Ovary (tissue), 9 donors: ENCODE results near the gene DBH. TPM values are rescaled to one million over a fixed set of nuclear protein-coding genes. Genes with fewer than 3 reads are reported as not detected.

Source experiments
- DNase-seq, 5 donors: peaks; one replicate each; pipeline ENCODE4 v3.0.0-alpha.2; 2019 to 2020
- H3K27ac ChIP-seq, 2 donors: fragments of 200-600 bp; one replicate each; pipeline versions ENCODE4 v1.5.1 to v1.8.0; 2019 to 2022
- H3K27me3 ChIP-seq: fragments of 200-600 bp; one replicate; pipeline ENCODE4 v1.8.0; 2022
- H3K36me3 ChIP-seq: fragments of 200-600 bp; sonication (generic); one replicate; pipeline ENCODE4 v1.5.1; 2019
- H3K4me1 ChIP-seq: one replicate; pipeline ENCODE4 v1.8.1; 2013; ENCODE audit warnings: mild to moderate bottlenecking, moderate library complexity; ENCODE audit not compliant: insufficient read depth
- H3K4me3 ChIP-seq: fragments of 200-600 bp; sonication (generic); one replicate; pipeline ENCODE4 v1.5.1; 2017
- H3K9me3 ChIP-seq, 2 donors: fragments of 200-600 bp in 1 of 2; sonication (generic) in 1 of 2; one replicate each; pipeline versions ENCODE4 v1.5.1 to v1.8.1; 2013 to 2019; ENCODE audit warnings: mild to moderate bottlenecking in 1 of 2, moderate library complexity in 1 of 2
- EP300 ChIP-seq: sonication (generic); formaldehyde crosslinking; IDR thresholded peaks from one replicate; pipeline ENCODE4 v1.6.1; 2017; ENCODE audit warnings: antibody characterized with exemption
- POLR2A ChIP-seq: fragments of 450-650 bp; IDR thresholded peaks from one replicate; pipeline ENCODE4 v1.6.1; 2017; ENCODE audit warnings: antibody characterized with exemption, mild to moderate bottlenecking, moderate library complexity
- WGBS, 3 donors: extraction: QIAGEN DNeasy Blood & Tissue Kit in 1 of 3; methylation state at CpG; one replicate each; pipeline versions ENCODE4 v1.1.5 to v1.1.7; 2013 to 2017; 5-methylcytosine and 5-hydroxymethylcytosine counted together
- intact Hi-C, 4 donors: fragments of 100-400 bp; cut with DNase I; formaldehyde crosslinking; loops; one replicate each; pipeline versions ENCODE4 v1.11.0 to v1.15.1; 2022 to 2023
- polyA plus RNA-seq, 2 donors: library from polyadenylated mRNA; stranded (reverse); fragments of 200-250 nt in 1 of 2; fragments of 350-450 nt in 1 of 2; fragmentation: Illumina TruSeq in 1 of 2; extraction: RNeasy Lipid Tissue Mini Kit (QIAGEN cat#74804) in 1 of 2; gene quantifications; one replicate each; pipeline ENCODE4 v1.2.3, GENCODE V29; 2013 to 2014
- total RNA-seq, 7 donors: library from RNA; depleted of rRNA in 2 of 7; stranded (reverse); fragments of >200 nt in 2 of 7; fragmentation: NEBNext Ultra II Directional in 3 of 7; extraction: Animal tissue kit (Norgen Biotek cat#: 25700) in 3 of 7; gene quantifications; one replicate each; pipeline versions ENCODE4 v1.1.0 to v1.2.4, GENCODE V29; 2016 to 2023
- TF ChIP-seq, protein P1 (sequence below), 3 donors: fragments of 450-650 bp in 2 of 3; fragments of 200-600 bp in 1 of 3; IDR thresholded peaks; one replicate each; pipeline versions ENCODE4 v1.5.1 to v1.8.0; 2016 to 2022; ENCODE audit warnings: antibody characterized with exemption in 3 of 3, mild to moderate bottlenecking in 1 of 3
- donor health status: DM: no; HTN: no; CAD: no; lungs with moderate emphysema.
- donor health status: DM: no; HTN: no; CAD: no.
- donor health status: Bipolar disorder and iron deficiency.
- donor health status: DM: yes; HTN: yes; CAD: no.
- donor health status: DM: no; HTN: no; CAD: no.
- donor health status: DM: yes; HTN: yes; CAD: no.

DBH gene
- total and polyA plus RNA-seq, 9 donors, result 0.28 TPM; not detected in 8

DNA sequence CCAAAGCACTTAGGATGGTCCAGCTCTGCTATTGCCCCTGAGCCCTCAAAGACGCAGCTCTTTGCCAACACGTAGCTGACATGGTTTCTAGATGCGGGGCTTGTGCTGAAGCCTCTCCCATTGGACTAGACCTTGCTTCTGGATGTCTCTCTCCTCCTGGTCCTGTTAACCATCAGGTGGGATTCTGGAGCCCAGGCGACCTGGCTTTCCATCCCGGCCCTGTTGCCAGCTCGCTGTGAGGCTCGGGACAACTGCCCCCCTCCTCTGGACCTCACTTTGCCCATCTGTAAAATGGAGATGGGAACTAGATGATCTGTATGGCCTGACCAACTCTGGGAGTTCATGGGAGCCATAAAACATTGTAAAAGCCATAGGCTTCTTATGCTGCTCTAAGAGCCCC, 4.0 kb downstream of the DBH start:
- H3K27ac ChIP-seq, result no peak overlapping the region
- 86 to 89% (median 88%) methylated on average over 7 of the region's 7 CpGs for WGBS, 3 donors

DNA sequence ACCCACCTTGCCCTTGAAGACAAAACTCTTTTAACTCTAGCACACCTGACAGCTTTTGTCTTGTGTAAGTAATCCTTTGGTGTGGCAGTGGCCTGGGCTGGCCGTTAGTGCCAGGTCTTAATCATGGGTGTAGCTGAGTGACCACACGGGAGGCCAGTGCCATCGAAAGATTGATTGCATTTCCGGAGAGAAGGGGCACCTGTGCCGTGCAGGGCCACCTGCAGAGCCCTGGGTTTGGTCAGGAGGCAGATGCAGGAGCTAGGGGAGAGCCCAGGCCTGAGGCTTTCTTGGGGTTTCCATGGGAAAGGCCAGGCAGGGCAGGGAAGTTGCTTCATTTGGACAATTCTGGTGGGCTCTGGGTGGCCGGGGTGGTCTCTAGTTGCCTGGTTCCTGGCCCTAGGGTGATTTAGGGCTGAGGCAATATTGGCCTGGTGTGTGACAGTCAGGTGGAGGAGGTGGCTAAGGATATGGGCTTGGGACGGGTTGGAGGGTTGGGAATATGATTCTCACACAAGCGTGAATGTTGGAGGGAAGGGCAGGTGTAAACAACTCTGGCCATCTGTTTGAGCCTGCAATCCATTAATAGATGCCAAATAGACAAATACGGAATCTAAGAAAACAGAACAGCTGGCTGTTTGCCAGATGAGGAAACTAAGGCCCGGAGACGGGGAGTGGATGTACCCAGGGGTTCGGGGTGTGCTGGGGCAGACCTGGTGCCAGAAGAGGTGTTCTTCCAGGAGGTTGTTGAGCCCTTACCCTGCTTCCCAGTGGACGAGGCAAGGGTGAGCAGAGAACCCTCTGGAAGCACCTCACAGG, 4.6 kb downstream of the DBH start:
- 81 to 87% (median 82%) methylated on average over 13 of the region's 13 CpGs for WGBS, 3 donors
- TF ChIP-seq, protein P1, sequence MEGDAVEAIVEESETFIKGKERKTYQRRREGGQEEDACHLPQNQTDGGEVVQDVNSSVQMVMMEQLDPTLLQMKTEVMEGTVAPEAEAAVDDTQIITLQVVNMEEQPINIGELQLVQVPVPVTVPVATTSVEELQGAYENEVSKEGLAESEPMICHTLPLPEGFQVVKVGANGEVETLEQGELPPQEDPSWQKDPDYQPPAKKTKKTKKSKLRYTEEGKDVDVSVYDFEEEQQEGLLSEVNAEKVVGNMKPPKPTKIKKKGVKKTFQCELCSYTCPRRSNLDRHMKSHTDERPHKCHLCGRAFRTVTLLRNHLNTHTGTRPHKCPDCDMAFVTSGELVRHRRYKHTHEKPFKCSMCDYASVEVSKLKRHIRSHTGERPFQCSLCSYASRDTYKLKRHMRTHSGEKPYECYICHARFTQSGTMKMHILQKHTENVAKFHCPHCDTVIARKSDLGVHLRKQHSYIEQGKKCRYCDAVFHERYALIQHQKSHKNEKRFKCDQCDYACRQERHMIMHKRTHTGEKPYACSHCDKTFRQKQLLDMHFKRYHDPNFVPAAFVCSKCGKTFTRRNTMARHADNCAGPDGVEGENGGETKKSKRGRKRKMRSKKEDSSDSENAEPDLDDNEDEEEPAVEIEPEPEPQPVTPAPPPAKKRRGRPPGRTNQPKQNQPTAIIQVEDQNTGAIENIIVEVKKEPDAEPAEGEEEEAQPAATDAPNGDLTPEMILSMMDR (IDR thresholded peaks at IDR 0.05), result no peak
- TF ChIP-seq POLR2A (no peak), EP300 (no peak)
- intact Hi-C loops, result no loop called here

More for the DNA sequence above, 4.0 kb downstream of the DBH start:
- Histone ChIP-seq H3K36me3 (no peaks in the 10 kb centered on the region), H3K9me3 (no peaks in the 10 kb centered on the region), H3K4me1 (no peaks in the 10 kb centered on the region), H3K4me3 (no peak overlapping the region), H3K27me3 (no peaks in the 10 kb centered on the region)
- TF ChIP-seq, protein P1 (IDR thresholded peaks at IDR 0.05), result no peak
- TF ChIP-seq POLR2A (no peak), EP300 (no peak)
- intact Hi-C loops, result no loop called here
- no peak for DNase-seq

DNA sequence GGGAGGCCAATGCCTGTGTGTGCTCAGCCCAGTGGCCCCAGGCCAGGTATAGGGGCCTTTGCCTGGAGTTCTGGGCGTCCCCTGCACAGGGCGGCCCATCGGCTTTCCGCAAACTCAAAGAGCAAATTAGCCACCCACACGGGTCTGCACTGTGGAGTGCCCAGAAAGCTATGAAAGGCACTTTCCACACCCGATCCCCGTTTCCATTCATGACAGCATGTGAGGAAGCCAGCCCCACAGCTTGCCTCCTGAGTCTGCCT, 5.2 kb downstream of the DBH start:
- WGBS, 3 donors, result 91% methylated on average over 7 of the region's 7 CpGs
- Histone ChIP-seq H3K4me3 (no peak overlapping the region), H3K36me3 (no peaks in the 10 kb centered on the region), H3K27ac (no peak overlapping the region), H3K4me1 (no peaks in the 10 kb centered on the region), H3K27me3 (no peaks in the 10 kb centered on the region), H3K9me3 (no peaks in the 10 kb centered on the region)
- TF ChIP-seq, protein P1 (IDR thresholded peaks at IDR 0.05), result no peak
- no peak for TF ChIP-seq POLR2A
- TF ChIP-seq EP300, result no peak
- intact Hi-C loops, result no loop called here
- no peak for DNase-seq

More for the DNA sequence above, 4.6 kb downstream of the DBH start:
- no peaks in the 10 kb centered on the region for H3K4me1 ChIP-seq
- no peak overlapping the region for H3K4me3 ChIP-seq
- no peak for DNase-seq
- no peak overlapping the region for H3K27ac ChIP-seq
- H3K36me3 ChIP-seq, result no peaks in the 10 kb centered on the region
- H3K27me3 ChIP-seq, result no peaks in the 10 kb centered on the region
- H3K9me3 ChIP-seq, result no peaks in the 10 kb centered on the region

DNA sequence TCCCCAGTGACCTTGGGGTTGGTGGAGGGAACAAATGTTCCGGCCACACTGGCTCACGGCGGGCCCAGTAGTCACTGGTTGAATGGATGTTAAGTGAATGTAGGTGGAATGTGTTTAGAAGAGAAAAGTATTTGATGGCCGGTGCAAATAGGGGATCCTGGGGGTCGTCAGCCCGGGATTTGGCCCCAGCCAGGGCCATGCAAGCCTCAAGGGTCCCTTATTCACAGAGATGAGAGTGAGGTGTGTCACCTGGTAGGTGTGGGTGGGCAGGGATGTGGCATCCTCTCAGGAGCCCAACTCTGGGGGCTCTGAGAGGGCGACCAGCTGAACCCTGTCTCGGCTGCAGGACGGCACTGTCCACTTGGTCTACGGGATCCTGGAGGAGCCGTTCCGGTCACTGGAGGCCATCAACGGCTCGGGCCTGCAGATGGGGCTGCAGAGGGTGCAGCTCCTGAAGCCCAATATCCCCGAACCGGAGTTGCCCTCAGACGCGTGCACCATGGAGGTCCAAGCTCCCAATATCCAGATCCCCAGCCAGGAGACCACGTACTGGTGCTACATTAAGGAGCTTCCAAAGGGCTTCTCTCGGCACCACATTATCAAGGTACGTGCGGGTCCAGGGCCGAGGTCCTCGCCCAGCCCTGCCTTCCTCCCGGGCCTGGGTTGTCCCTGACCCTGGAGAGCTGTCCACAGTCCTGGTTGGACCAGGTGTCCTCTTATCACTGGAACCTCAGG, 5.9 kb downstream of the DBH start:
- no peak overlapping the region for H3K4me3 ChIP-seq
- H3K36me3 ChIP-seq, result no peaks in the 10 kb centered on the region
- no peak for DNase-seq
- 89 to 92% (median 89%) methylated on average over 19 to 25 of the region's 25 CpGs for WGBS, 3 donors
- TF ChIP-seq EP300 (no peak), POLR2A (no peak)
- TF ChIP-seq, protein P1 (IDR thresholded peaks at IDR 0.05), result no peak
- H3K27ac ChIP-seq, result no peak overlapping the region
- H3K4me1 ChIP-seq, result no peaks in the 10 kb centered on the region
- no peaks in the 10 kb centered on the region for H3K9me3 ChIP-seq
- no peaks in the 10 kb centered on the region for H3K27me3 ChIP-seq
- intact Hi-C loops, result no loop called here
